Mucosa of stomach (tissue), 1 donor: ENCODE measurements around the gene CFAP77.

Experiments used
- H3K27me3 ChIP-seq: one replicate; pipeline ENCODE4 v1.7.0; 2013; ENCODE audit warnings: mild to moderate bottlenecking, low read length; ENCODE audit not compliant: control insufficient read depth, insufficient read depth
- H3K36me3 ChIP-seq: one replicate; pipeline ENCODE4 v1.7.0; 2013; ENCODE audit warnings: low read length; ENCODE audit not compliant: control insufficient read depth, insufficient read depth
- H3K4me1 ChIP-seq: one replicate; pipeline ENCODE4 v1.7.0; 2013; ENCODE audit warnings: mild to moderate bottlenecking, low read length; ENCODE audit not compliant: control insufficient read depth, insufficient read depth
- H3K4me3 ChIP-seq: one replicate; pipeline ENCODE4 v1.7.0; 2013; ENCODE audit warnings: low read length
- H3K9ac ChIP-seq: one replicate; pipeline ENCODE4 v1.7.0; 2013; ENCODE audit warnings: mild to moderate bottlenecking, low read length, moderate library complexity
- H3K9me3 ChIP-seq: one replicate; pipeline ENCODE4 v1.7.0; 2013; ENCODE audit warnings: mild to moderate bottlenecking, low read length, moderate library complexity; ENCODE audit not compliant: control insufficient read depth
- donor health status: Pancreatic carcinoma.

The CFAP77 gene

DNA sequence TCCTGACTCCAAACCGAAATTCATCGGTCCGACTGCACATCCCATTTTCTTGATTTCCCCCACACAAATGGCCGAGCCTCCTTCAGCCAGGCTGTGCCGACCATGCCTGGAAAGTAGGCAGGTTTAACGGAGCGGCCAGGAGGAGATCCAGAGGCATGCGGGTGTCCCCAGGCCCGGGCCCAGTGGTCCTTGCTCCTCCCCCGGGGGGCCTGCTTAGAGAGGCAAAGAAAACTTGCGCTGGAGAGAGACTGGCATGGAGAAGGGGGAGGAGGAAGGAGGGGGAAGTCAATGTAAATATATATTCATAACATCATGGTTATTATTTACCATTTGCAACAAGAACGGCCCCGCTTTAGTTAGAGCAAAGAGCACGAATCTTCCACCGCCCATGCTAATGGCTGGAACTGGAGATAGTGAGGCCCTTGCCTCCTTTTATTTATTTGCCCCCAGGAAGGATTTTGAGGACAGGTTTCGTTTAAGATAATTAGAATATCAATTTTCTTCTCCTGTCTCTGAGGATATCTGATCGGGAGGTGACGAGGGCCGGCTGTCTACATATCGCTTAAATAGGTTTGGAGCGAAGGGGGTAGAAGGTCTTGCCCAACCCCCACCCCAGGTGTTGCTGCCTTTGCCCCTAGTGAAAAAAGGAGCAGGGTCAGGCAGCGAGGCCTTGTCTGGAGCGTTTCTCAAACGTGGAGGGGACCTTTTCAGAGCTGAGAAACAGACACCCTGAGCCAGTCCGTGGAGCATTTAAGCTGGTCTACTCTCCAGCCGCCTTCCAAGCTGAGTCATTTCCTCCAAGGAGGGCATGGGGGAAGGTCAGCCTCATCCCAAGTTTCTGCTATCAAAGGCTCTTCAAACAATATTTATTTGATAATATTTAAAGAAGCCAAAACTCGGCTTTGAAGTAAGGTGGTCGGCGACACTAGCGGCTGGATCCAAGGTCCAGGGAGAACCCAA, 174.9 kb downstream of the CFAP77 start:
- no peak overlapping the region for H3K4me3 ChIP-seq
- peaks cover 6% of the 10 kb centered on the region for H3K4me1 ChIP-seq
- no peaks in the 10 kb centered on the region for H3K9me3 ChIP-seq
- H3K9ac ChIP-seq = no peak overlapping the region
- H3K27me3 ChIP-seq = peaks cover 98% of the 10 kb centered on the region
- no peaks in the 10 kb centered on the region for H3K36me3 ChIP-seq

DNA sequence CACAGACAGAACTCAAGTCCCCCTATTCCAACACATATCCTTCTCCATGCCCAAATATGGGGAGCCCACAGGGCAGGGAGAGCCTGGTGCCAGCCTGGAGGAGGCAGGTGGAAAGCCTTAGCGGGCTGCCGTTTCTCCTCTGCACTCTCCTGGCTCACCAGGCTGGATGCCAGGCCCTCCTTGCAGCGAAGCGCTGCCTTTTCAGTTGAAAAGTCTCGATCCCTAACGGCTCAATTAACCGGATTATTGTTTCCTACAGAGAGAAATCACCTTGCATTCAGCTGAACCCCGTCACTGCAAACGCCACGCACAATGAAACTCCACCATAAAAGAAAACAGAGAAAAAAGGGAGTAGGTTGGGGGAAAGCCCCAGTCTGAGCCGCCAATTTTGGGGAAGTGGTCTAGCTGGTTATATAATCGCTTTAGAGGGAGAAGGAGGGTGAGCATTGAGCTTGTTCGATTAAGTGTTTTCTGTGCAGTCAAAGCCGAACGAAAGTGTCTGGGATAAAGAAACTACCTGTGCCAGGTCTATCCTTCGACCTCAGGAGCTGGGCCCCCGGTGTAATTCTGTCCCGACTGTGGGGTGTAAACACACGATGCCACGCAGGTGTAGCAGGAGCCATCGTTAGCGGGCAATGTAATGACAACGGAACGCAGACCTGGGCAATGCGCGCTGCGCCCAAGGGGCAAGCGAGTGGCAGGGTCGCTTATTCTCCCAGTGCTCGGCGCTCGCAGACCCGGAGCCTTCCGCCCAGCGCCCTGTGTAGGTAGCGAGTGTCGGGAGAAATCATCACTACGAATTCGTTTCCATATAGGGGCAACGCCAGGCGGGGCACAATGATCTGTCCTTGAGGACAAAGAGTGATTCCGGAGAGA, 176.2 kb downstream of the CFAP77 start:
- H3K36me3 ChIP-seq = no peaks in the 10 kb centered on the region
- no peak overlapping the region for H3K4me3 ChIP-seq
- peaks cover 97% of the 10 kb centered on the region for H3K27me3 ChIP-seq
- no peaks in the 10 kb centered on the region for H3K9me3 ChIP-seq
- no peak overlapping the region for H3K9ac ChIP-seq
- peaks cover 6% of the 10 kb centered on the region for H3K4me1 ChIP-seq

DNA sequence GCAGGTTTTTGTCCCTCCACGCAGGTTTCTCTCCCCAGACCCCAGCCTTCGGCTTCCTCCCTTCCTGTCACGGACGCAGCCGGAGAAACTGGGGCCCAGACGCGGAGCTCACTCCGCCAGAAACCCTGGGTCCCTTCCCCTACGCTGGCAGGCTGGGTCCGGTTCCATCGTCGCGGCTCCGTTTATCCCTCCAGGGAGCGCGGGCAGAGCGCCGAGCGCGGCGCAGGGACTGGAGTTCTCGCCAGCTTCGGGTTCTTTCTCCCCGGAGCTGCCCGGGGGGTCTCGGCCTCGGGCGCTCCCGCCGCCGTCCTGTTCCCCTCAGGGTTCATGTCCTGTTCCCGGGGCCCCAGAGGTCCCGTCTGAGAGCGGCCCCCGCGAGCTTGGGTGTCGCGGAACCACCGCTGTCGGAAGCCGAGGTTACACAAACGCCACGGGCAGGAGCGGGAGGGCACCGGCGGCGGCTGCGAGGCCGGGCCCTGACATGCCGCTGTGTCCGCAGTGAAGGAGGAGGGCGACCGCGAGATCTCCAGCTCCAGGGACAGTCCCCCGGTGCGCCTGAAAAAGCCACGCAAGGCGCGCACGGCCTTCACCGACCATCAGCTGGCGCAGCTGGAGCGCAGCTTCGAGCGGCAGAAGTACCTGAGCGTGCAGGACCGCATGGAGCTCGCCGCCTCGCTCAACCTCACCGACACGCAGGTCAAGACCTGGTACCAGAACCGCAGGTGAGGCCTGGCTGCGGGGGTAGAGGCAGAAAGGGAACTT, 177.0 kb downstream of the CFAP77 start:
- H3K9me3 ChIP-seq = no peaks in the 10 kb centered on the region
- no peaks in the 10 kb centered on the region for H3K36me3 ChIP-seq
- H3K4me1 ChIP-seq = peaks cover under 1% of the 10 kb centered on the region
- H3K9ac ChIP-seq = no peak overlapping the region
- peaks cover 96% of the 10 kb centered on the region for H3K27me3 ChIP-seq
- H3K4me3 ChIP-seq = no peak overlapping the region

DNA sequence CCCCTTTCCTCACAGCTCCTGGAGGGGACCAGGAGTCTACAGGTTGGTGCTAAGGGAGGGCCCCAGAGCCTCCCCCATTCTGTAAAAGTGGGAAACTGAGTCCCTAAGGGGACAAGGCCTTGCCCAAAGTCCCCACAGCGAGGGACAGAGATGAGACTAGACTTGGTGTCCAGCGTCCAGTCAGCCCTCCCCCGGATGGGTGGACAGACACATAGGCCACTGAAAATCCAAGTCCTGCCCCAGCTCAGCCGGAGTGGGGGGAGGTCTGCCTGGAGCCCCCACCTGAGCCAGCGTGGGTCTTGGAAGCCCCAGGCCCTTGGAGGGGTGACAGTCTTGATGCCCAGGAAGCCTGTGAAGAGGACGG, 177.6 kb downstream of the CFAP77 start:
- H3K9me3 ChIP-seq = no peaks in the 10 kb centered on the region
- peaks cover 95% of the 10 kb centered on the region for H3K27me3 ChIP-seq
- H3K4me3 ChIP-seq = no peak overlapping the region
- no peaks in the 10 kb centered on the region for H3K4me1 ChIP-seq
- no peak overlapping the region for H3K9ac ChIP-seq
- no peaks in the 10 kb centered on the region for H3K36me3 ChIP-seq

DNA sequence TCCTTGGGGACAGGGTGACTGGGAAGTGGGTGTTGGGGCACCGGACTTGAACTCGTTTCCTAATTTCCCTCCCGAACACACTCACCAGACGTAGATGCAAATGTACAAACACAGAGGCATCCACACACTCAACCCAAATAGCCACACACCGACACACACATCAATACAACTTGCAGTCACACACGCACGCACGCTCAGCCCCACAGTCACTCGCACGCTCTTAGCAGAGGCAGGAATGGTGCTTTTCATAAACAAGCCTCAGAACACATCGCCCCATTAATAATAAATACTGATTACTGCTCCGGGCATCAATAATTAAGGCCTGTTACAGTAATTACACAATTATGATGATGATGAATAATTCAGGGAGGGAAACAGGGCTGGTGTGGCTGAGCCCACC, 178.1 kb downstream of the CFAP77 start:
- H3K9me3 ChIP-seq = no peaks in the 10 kb centered on the region
- H3K27me3 ChIP-seq = peaks cover 90% of the 10 kb centered on the region

DNA sequence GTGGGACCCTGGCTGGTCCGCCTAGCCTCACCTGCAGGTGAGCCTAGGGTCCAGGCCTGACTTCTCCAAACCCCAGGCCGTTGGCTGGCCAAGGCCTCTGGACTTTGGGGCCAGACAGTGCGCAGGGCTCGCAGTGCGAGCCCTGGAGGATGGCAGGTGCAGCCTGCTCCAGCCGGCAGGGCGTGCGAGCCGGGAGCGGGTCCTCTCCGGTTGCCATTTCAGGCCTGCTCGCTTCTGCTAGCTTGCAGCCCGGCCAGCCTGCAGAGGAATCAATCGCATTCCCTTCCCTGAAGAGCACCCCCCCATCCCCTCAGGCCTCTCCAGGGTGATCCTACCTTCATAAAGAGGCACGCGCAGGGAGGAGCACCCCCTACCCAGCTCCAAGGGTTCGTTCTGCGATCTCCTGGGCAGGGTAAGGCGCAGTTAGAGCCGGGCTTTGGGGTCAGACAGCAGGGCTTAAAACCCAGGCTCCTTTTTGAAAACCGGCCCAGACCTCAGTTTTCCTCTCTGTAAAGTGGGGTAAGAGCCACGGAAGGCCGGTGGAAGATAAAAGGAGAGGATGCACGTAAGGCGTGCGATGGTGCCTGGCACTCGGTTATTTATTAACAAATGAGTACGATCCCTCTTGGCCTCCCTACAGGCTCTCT, 178.6 kb downstream of the CFAP77 start:
- H3K36me3 ChIP-seq = no peaks in the 10 kb centered on the region
- H3K9me3 ChIP-seq = no peaks in the 10 kb centered on the region
- no peak overlapping the region for H3K9ac ChIP-seq
- peaks cover 85% of the 10 kb centered on the region for H3K27me3 ChIP-seq
- no peak overlapping the region for H3K4me3 ChIP-seq
- no peaks in the 10 kb centered on the region for H3K4me1 ChIP-seq

More for the DNA sequence above, 178.1 kb downstream of the CFAP77 start:
- Histone ChIP-seq H3K4me3 (no peak overlapping the region), H3K4me1 (no peaks in the 10 kb centered on the region), H3K36me3 (no peaks in the 10 kb centered on the region), H3K9ac (no peak overlapping the region)

DNA sequence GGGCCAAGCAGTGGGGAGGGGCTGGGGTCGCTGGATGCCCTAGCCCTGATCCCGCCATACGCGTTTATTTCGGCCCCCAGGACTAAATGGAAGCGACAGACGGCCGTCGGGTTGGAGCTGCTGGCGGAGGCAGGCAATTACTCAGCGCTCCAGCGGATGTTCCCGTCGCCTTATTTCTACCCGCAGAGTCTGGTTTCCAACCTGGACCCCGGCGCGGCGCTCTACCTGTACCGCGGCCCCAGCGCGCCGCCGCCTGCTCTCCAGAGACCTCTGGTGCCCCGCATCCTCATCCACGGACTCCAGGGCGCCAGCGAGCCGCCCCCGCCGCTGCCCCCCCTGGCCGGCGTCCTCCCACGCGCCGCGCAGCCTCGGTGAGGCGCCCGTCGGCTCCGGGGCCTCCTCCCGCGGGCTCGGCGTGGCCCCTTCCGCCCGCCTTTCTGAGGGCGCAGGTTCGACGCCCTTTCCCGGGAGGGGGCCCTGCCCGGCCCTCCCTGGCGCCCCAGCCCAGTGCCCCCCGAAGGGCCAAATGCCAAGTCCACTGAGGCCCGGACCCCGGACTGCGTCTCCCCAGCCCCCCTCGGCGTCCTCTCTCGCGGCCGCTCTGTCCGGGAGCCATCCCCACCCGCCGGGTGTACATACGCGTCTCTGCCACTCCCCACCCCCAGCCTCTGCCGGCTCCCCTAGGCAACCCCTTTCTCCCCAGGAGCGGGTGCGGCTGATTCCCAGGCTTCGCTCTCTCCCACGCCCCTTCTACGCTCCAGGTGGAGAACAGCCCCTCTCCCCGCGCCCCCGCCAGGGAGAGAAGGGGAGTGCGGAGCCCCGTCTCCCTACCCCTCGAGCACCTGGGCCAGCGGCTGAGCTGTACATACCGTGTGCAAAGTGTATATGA, 179.4 kb downstream of the CFAP77 start:
- H3K9ac ChIP-seq = no peak overlapping the region
- H3K9me3 ChIP-seq = no peaks in the 10 kb centered on the region
- H3K27me3 ChIP-seq = peaks cover 77% of the 10 kb centered on the region
- H3K36me3 ChIP-seq = no peaks in the 10 kb centered on the region
- no peak overlapping the region for H3K4me3 ChIP-seq
- no peaks in the 10 kb centered on the region for H3K4me1 ChIP-seq

DNA sequence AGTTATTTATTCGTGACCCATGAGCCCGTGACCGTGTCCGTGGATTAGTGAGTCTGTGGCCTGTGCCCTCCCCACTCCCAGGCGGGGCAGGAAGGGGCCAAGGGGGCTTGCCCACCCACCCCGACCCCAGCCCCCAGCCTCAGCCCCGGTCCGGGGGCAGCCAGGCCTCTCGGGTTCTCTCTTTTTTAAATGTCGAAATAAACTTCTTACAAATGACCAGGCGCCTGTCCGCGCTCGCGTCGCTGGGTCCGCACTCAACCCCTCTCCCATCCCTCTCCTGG, 180.0 kb downstream of the CFAP77 start:
- H3K9me3 ChIP-seq = no peaks in the 10 kb centered on the region
- H3K4me3 ChIP-seq = no peak overlapping the region
- no peaks in the 10 kb centered on the region for H3K36me3 ChIP-seq

DNA sequence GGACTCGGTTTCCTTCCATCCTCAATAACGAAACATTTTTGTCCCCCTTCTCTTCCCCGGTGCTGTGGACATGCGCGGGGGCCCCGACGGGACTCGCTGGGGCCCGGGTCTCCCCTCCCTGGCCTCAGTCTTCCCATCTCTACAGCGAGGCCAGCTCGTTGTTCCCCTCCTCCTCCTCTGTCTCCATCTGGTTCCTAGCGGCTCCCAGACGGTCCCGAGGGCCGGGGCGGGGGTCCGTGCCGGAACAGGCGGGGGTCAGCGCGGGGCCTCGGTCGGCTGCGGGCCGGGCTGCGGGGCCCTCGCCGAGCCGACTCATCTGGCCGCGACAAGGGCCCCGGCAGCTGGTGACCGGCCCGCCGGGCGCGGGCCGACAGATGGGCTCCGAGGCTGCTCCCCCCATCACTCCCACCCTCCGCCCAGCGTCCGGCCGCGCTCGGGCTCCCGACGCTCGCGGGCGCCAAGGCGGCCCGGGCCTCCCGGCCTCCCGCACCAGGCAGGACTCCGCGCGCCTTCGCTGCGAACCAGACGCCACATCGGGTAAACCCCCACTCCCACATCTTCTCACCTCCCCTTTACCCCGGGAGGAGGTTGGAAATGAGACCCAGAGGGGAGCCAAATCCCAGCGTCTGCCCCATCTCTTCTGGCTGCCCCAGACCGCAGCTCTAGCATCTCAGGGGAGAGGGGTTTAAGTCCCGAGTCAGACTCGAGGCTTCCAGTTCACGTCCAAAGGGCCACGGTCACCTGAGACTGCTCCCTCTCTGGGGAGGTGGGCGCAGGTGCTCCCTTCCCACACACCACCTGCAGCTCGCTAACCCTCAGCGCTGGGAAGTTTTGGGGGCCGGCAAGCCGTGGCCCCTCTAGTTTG, 180.5 kb downstream of the CFAP77 start:
- Histone ChIP-seq H3K27me3 (peaks cover 66% of the 10 kb centered on the region), H3K4me3 (no peak overlapping the region), H3K9me3 (no peaks in the 10 kb centered on the region), H3K4me1 (no peaks in the 10 kb centered on the region), H3K36me3 (no peaks in the 10 kb centered on the region), H3K9ac (no peak overlapping the region)

More for the DNA sequence above, 180.0 kb downstream of the CFAP77 start:
- no peak overlapping the region for H3K9ac ChIP-seq
- peaks cover 71% of the 10 kb centered on the region for H3K27me3 ChIP-seq
- H3K4me1 ChIP-seq = no peaks in the 10 kb centered on the region

DNA sequence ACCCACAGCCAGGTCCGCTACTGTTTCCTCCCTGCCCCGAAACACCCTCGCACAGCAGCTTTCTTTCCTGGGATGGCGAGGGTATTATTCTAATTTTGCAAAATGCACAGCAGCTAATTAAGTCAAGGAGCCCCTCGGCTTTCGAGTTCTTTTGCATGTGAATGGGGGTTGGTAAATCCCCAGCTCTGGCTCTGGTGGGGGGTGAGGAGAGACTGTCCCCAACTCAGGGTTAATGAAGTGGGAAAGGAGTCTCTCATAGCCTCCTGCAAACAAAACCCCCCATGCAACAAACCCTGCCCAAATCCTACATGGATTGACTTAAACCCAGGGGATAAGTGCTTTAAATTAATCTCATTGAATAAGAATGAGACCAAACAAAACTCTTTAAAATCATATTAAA, 181.2 kb downstream of the CFAP77 start:
- H3K27me3 ChIP-seq = peaks cover 59% of the 10 kb centered on the region
- no peak overlapping the region for H3K9ac ChIP-seq
- no peaks in the 10 kb centered on the region for H3K9me3 ChIP-seq
- H3K36me3 ChIP-seq = no peaks in the 10 kb centered on the region
- no peaks in the 10 kb centered on the region for H3K4me1 ChIP-seq
- H3K4me3 ChIP-seq = no peak overlapping the region
